Esophagus muscularis mucosa (tissue), 4 donors: ENCODE results near the gene LDB1. TPM values are rescaled to one million over a fixed set of nuclear protein-coding genes. Genes with fewer than 3 reads are reported as not detected.

Source experiments
- DNase-seq: peaks from one replicate; pipeline ENCODE4 v3.0.0-alpha.2; 2017; ENCODE audit errors: extremely low spot score
- H3K27ac ChIP-seq, 4 donors: fragments of 200-600 bp; sonication (generic); replicated peaks in 1 of 4; 1 replicate in 3 of 4; 2 replicates in 1 of 4; pipeline ENCODE4 v1.5.1; 2016 to 2019; ENCODE audit warnings: mild to moderate bottlenecking in 1 of 4
- H3K27me3 ChIP-seq, 4 donors: fragments of 200-600 bp; sonication (generic); one replicate each; pipeline versions ENCODE4 v1.5.1 to v1.6.0; 2016 to 2019
- H3K36me3 ChIP-seq, 4 donors: fragments of 200-600 bp; sonication (generic); one replicate each; pipeline ENCODE4 v1.5.1; 2016 to 2019
- H3K4me1 ChIP-seq, 4 donors: fragments of 200-600 bp; sonication (generic); one replicate each; pipeline ENCODE4 v1.5.1; 2016 to 2019
- H3K4me3 ChIP-seq, 4 donors: fragments of 200-600 bp; sonication (generic); 1 replicate in 2 of 4; 2 replicates in 2 of 4; pipeline ENCODE4 v1.5.1; 2016 to 2019; ENCODE audit warnings: mild to moderate bottlenecking in 4 of 4, moderate library complexity in 1 of 4
- H3K9me3 ChIP-seq, 4 donors: fragments of 200-600 bp; sonication (generic); 1 replicate in 3 of 4; 2 replicates in 1 of 4; pipeline ENCODE4 v1.5.1; 2016 to 2019
- EP300 ChIP-seq: sonication (generic); formaldehyde crosslinking; IDR thresholded peaks from one replicate; pipeline ENCODE4 v1.6.1; 2017; ENCODE audit warnings: antibody characterized with exemption
- POLR2A ChIP-seq: fragments of 450-650 bp; IDR thresholded peaks from one replicate; pipeline ENCODE4 v1.6.1; 2017; ENCODE audit warnings: antibody characterized with exemption, moderate library complexity, mild to moderate bottlenecking, low read depth
- POLR2AphosphoS5 ChIP-seq, 2 donors: sonication (generic); formaldehyde crosslinking; IDR thresholded peaks; one replicate each; pipeline ENCODE4 v1.6.1; 2017; ENCODE audit warnings: antibody characterized with exemption in 2 of 2
- whole genome bisulfite sequencing: methylation state at CpG from one replicate; pipeline ENCODE4 v1.1.5; 2018; 5-methylcytosine and 5-hydroxymethylcytosine counted together
- intact Hi-C: fragments of 100-400 bp; cut with DNase I; formaldehyde crosslinking; loops from one replicate; pipeline ENCODE4 v1.15.1; 2023
- total RNA-seq, 4 donors: library from RNA; depleted of rRNA; stranded (reverse); fragments of >200 nt; gene quantifications; one replicate each; pipeline versions ENCODE4 v1.1.0 to v1.2.1, GENCODE V29; 2016
- TF ChIP-seq, protein P1 (sequence below), 3 experiments: fragments of 200-600 bp in 2 of 3; fragments of 450-650 bp in 1 of 3; sonication (generic) in 2 of 3; IDR thresholded peaks; one replicate each; pipeline ENCODE4 v1.5.1; 2017 to 2019; ENCODE audit warnings: antibody characterized with exemption in 3 of 3, mild to moderate bottlenecking in 2 of 3, moderate library complexity in 1 of 3

Gene LDB1
- total RNA-seq, 4 donors from 2014 or later: 59.4 to 79.7 (median 65.6) TPM

DNA sequence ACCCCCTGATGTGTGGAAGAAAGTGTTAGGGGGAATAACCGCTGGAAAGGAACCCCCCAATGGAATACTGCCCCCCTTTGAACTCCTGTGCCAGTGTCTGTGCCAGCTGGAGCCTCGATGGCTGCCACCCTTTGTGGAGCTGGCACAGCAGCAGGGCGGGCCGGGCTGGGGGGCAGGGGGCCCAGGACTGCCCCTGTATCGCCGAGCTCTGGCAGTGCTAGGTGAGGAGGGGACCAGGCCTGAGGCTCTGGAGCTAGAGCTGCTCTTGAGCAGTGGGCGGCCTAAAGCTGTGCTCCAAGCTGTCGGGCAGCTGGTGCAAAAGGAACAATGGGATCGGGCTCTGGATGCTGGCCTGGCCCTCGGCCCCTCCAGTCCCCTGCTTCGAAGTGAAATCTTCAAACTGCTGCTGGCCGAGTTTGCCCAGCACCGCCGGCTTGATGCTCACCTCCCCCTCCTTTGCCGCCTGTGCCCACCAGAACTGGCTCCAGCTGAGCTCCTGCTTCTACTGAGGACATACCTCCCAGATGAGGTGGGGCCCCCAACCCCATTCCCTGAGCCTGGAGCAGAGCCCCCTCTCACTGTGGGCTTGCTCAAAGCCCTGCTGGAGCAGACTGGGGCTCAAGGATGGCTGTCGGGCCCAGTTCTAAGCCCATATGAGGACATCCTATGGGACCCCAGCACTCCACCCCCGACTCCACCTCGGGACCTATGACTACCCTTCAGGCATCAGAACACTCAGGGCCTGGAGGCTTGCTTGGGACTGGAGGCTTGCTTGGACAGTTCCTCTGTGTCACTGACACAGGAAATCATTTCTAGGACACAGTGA lies 52.9 kb downstream of the LDB1 start:
- DNase-seq: no peak
- H3K27me3 ChIP-seq: no peaks in the 10 kb centered on the region
- H3K4me1 ChIP-seq: peaks cover 32 to 44% (median 37%) of the 10 kb centered on the region in 4 donors
- WGBS: 91% methylated on average over 12 of the region's 18 CpGs
- intact Hi-C loops: no loop called here
- no peak overlapping the region for H3K27ac ChIP-seq
- TF ChIP-seq, protein P1, sequence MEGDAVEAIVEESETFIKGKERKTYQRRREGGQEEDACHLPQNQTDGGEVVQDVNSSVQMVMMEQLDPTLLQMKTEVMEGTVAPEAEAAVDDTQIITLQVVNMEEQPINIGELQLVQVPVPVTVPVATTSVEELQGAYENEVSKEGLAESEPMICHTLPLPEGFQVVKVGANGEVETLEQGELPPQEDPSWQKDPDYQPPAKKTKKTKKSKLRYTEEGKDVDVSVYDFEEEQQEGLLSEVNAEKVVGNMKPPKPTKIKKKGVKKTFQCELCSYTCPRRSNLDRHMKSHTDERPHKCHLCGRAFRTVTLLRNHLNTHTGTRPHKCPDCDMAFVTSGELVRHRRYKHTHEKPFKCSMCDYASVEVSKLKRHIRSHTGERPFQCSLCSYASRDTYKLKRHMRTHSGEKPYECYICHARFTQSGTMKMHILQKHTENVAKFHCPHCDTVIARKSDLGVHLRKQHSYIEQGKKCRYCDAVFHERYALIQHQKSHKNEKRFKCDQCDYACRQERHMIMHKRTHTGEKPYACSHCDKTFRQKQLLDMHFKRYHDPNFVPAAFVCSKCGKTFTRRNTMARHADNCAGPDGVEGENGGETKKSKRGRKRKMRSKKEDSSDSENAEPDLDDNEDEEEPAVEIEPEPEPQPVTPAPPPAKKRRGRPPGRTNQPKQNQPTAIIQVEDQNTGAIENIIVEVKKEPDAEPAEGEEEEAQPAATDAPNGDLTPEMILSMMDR (IDR thresholded peaks at IDR 0.05): no peak
- TF ChIP-seq POLR2A (no peak), EP300 (no peak), POLR2AphosphoS5 (IDR thresholded peaks at IDR 0.05) (no peak)
- no peaks in the 10 kb centered on the region for H3K9me3 ChIP-seq
- peaks cover 0 to 24% (median 17%) of the 10 kb centered on the region in 4 donors for H3K36me3 ChIP-seq
- no peak overlapping the region for H3K4me3 ChIP-seq

DNA sequence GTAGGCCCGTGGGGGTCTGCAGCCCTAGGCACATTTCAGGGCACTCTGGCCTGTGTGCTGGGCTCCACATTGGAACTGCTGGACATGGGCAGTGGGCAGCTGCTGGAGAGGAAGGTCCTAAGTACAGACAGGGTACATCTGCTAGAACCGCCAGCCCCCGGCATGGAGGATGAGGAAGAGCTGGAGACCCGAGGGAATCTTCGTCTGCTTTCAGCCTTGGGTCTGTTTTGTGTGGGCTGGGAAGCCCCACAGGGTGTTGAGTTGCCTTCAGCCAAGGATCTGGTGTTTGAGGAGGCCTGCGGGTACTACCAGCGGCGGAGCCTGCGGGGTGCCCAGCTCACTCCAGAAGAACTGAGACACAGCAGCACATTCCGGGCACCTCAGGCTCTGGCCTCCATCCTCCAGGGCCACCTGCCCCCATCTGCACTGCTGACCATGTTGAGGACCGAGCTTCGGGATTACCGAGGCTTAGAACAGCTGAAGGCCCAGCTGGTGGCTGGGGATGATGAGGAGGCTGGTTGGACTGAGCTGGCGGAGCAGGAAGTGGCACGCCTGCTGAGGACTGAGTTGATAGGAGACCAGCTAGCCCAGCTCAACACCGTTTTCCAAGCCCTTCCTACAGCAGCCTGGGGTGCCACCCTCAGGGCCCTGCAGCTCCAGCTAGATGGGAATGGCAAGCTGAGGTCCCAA lies 53.6 kb downstream of the LDB1 start:
- 91% methylated on average over 8 of the region's 16 CpGs for WGBS
- Histone ChIP-seq H3K27me3 (no peaks in the 10 kb centered on the region), H3K4me1 (peaks cover 32 to 44% (median 37%) of the 10 kb centered on the region in 4 donors), H3K4me3 (peak overlapping the region; percentile 69 to 99 (median 84)), H3K36me3 (peaks cover 0 to 24% (median 17%) of the 10 kb centered on the region in 4 donors), H3K9me3 (no peaks in the 10 kb centered on the region), H3K27ac (peak overlapping the region; percentile 88 to 98 (median 94))
- DNase-seq: no peak
- TF ChIP-seq, protein P1 (IDR thresholded peaks at IDR 0.05): no peak
- no peak for TF ChIP-seq POLR2AphosphoS5 (IDR thresholded peaks at IDR 0.05)
- TF ChIP-seq EP300: no peak
- no peak for TF ChIP-seq POLR2A
- intact Hi-C loops: no loop called here

DNA sequence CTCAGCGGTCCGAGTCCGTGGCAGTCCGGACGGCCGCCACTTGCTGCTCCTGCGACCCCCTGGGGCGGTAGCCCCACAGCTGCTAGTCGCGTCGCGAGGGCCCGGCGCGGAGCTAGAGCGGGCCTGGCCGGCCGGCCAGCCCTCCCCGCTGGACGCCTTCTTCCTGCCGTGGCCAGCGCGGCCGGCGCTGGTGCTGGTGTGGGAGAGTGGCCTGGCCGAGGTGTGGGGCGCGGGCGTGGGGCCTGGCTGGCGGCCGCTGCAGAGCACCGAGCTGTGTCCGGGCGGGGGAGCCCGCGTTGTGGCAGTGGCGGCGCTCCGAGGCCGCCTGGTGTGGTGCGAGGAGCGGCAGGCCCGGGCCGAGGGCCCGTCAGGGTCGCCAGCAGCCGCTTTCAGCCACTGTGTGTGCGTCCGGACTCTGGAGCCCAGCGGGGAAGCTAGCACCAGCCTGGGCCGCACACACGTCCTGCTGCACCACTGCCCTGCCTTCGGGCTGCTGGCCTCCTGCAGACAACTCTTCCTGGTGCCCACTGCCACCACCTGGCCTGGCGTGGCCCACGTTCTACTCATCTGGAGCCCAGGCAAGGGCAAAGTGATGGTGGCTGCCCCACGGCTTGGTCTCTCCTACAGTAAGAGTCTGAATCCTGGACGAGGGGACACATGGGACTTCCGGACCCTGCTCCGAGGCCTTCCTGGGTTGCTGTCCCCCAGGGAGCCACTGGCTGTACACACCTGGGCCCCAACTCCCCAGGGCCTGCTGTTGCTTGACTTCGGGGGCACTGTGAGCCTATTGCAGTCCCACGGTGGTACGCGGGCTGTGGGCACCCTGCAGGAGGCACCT lies 54.4 kb downstream of the LDB1 start:
- intact Hi-C loops: no loop called here
- Histone ChIP-seq H3K4me1 (peaks cover 32 to 44% (median 37%) of the 10 kb centered on the region in 4 donors), H3K9me3 (no peaks in the 10 kb centered on the region), H3K27ac (peak overlapping the region; percentile 88 to 98 (median 94)), H3K36me3 (peaks cover 0 to 24% (median 17%) of the 10 kb centered on the region in 4 donors), H3K27me3 (no peaks in the 10 kb centered on the region), H3K4me3 (peak overlapping the region; percentile 69 to 99 (median 84))
- no peak for TF ChIP-seq EP300
- TF ChIP-seq POLR2AphosphoS5 (IDR thresholded peaks at IDR 0.05): no peak
- TF ChIP-seq POLR2A: no peak
- TF ChIP-seq, protein P1 (IDR thresholded peaks at IDR 0.05): no peak
- 11% methylated on average over 4 of the region's 63 CpGs for WGBS
- DNase-seq: no peak

DNA sequence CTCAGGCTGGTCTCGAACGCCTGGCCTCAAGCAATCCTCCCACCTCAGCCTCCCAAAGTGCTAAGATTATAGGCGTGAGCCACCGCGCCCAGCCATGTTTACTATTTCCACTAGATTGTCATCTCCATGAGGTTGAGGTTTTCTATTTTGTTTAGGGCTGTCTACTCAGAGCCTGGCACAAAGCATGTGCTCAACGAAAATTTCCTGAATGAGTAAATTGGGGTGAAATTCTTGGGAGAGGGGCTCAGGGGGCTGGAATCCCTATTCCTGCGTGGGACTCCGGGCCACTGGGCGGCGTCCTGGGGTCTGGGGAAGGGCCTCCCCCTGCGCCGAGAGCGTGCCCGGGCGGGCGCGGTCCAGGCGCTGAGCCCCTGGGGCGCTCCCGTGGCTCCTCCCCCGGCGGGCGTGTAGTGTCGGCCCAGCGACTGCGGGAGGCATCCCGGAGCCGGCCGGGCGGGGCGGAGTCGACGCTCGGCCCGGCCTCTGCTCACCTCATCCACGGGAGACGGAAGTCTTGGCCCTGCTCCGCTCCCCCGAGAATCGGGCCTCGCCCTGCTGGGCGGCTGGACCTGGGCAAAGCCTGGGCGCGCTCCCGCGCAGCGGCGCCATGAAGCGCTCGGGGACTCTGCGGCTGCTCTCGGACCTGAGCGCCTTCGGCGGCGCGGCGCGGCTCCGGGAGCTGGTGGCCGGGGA lies 55.2 kb downstream of the LDB1 start, which contains the start of gene HPS6:
Gene HPS6 (plus strand): TSS at position 482 of the 693 bp plus-strand sequence. CDS start 126 bp downstream, at position 608.
- WGBS: 12% methylated on average over 18 of the region's 61 CpGs
- Histone ChIP-seq H3K9me3 (no peaks in the 10 kb centered on the region), H3K27ac (peak within 1 kb of the TSS; percentile 88 to 98 (median 94)), H3K4me1 (peaks cover 32 to 44% (median 37%) of the 10 kb centered on the region in 4 donors), H3K36me3 (peaks cover 0 to 22% (median 17%) of the 10 kb centered on the region in 4 donors), H3K4me3 (peak within 1 kb of the TSS; percentile 69 to 99 (median 84)), H3K27me3 (no peaks in the 10 kb centered on the region)
- peak; percentile 94 for DNase-seq
- TF ChIP-seq, protein P1 (IDR thresholded peaks at IDR 0.05): peak; percentile 14 to 28 (median 19)
- TF ChIP-seq POLR2A: no peak
- peak; percentile 85 to 92 for TF ChIP-seq POLR2AphosphoS5 (IDR thresholded peaks at IDR 0.05)
- TF ChIP-seq EP300: no peak
- intact Hi-C loops: no loop called here
